ENCODE measurements around the gene PRTN3.
"Not testable (repeated sequence)": the region's sequence is repeated elsewhere in the genome, so short reads cannot be mapped to it uniquely, and the experiment has no call there.

The PRTN3 gene

DNA sequence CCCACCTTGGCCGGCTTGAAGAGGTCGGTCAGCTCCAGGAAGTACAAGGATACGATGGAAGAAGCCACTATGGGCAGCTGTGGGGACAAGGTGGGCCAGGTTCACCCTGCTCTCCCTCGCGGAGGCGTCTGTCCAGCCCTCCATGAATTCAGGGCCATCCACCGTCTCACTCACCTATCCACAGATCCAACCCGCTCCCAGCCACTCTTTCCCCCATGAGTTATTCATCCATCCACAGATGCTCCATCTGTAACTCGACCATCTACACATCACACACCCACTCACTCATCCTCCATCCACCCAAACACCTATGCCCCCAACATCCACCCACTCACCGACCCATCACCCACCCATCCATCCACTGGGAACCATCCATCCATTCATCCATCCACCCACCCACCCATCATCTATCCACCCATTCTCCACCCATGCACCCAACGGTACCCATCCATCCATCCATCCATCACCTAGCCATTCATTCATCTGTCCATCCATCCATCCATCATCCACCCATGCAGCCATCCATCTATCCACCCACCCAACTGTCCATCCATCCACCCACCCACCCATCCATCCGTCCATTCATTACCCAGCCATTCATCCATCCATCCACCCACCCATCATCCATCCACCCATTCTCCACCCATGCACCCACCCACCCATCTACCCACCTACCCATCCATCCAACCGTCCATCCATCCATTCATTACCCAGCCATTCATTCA lies 24.9 kb upstream of the PRTN3 start:
- no peak for DNase-seq (ENCODE audit: low read depth)

DNA sequence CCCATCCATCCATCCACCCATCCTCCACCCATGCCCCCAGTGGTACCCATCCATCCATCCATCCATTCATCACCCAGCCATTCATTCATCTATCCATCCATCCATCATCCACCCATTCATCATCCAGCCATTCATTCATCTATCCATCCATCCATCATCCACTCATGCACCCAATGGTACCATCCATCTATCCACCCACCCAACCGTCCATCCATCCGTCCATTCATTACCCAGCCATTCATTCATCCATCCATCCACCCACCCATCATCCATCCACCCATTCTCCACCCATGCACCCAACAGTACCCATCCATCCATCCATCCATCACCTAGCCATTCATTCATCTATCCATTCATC lies 24.3 kb upstream of the PRTN3 start:
- DNase-seq (ENCODE audit: low read depth): no peak

DNA sequence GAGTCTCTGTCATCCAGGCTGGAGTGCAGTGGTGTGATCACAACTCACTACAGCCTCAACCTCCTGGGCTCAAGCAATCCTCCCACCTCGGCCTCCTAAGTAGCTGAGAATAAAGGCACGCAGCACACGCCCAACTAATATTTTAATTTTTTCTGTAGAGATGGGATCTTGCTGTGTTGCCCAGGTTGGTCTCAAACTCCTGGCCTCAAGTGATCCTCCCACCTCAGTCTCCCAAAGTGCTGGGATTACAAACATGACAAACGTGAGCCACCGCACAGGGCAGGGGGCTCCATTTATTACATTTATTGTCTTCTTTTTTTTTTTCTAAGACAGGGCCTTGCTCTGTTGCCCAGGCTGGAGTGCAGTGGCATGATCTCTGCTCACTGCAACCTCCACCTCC lies 20.6 kb upstream of the PRTN3 start:
- DNase-seq (ENCODE audit: low read depth): not testable (repeated sequence)

DNA sequence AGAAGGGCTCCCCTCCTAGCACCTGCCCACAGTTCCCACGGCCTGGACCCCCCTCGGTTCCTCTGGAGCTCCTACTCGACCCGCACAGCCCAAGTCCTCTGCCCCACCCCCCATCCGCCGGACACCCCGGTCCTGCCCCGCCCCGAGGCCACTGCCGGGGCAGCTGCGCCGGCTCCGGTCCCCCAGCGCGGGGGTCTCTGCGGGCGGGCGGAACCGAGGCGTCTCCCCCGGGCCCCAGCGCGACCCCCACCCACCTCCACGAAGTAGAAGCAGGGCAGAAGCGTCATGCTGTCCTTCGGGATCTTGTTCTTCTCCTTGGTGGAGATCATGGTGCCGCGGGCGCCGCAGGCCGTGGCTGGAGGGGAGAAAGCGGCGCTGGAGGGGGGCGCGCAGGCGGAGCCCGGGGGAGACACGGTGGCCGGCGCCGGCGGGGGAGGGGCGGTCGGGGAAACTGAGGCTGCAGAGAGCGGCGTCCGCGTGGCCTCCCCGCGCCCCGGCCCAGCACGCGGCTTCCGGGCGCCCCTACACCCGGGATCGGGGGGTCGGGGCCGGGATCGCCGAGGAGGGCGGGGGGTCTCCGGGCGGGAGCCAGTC lies 19.5 kb upstream of the PRTN3 start:
- no peak for DNase-seq (ENCODE audit: low read depth)

GRCh38 chr19:821825-822503 lies 18.8 kb upstream of the PRTN3 start, which contains the start of gene PLPPR3:
Gene PLPPR3, minus strand, starts transcription at chr19:821955. Its CDS starts 396 bp downstream, at chr19:821559.
- no peak for DNase-seq (ENCODE audit: low read depth)

- no peak for DNase-seq (ENCODE audit: low read depth)
Measured at GRCh38 chr19:823565-824121, 17.2 kb upstream of the PRTN3 start.

DNA sequence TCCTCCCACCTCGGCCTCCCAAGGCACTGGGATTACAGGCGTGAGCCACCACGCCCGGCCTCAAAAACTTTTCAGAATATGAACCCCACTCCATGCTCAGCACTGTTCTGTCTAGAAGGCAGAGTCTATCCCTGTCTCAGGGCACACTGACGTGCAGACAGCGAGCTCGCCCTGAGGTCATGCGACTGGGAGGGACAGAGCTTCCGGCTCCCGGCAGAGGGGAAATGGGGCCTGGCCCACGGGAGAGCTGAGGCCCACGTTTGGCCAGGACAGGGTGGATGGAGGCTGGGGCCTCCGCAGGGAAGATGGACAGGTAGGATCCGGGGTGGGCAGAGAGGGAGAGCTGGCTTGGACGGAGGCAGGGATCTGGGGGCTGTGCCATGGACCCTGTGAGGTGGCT lies 15.9 kb upstream of the PRTN3 start:
- no peak for DNase-seq (ENCODE audit: low read depth)

DNA sequence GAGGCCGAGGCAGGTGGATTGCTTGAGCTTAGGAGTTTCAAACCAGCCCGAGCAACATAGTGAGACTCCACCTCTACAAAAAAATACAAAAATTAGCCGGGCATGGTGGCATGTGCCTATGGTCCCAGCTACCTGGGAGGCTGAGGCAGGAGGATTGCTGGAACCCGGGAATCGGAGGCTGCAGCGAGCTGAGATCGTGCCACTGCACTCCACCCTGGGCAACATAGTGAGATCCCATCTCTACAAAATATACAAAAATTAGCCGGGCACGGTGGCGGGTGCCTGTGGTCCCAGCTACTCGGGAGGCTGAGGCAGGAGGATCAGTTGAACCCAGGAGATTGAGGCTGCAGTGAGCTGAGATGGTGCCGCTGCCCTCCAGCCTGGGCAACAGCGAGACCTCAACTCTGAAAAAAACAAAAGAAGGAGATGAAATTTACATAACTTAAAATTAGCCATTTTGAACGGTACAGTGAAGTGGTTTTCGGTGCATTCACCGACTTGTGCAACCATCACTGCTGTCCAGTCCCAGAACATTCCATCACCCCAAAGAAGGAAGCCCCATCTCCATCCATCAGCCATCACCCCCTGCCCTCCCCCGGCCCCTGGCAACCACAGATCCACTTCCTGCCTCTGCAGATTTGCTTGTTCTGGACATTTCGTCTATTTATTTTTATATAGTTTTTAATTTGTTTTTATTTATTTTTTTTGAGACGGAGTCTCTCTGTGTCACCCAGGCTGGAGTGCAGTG lies 14.7 kb upstream of the PRTN3 start:
- DNase-seq (ENCODE audit: low read depth): no peak

DNA sequence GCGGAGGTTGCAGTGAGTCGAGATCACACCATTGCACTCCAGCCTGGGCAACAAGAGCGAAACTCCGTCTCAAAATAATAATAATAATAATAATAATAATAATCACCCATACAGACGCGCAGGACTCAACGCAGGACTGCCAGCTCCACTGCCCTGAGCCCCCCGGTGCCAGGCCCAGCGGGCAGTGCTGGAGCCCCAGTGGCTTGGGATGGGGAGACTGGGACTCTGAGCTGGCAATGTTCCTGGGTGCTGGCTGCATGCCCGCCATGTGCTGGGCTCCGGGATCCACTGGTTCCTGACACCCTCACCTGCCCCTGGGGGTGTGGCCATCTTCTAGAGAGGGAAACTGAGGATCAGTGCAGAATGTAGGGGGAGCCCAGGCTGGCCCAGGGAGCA lies 13.5 kb upstream of the PRTN3 start:
- DNase-seq (ENCODE audit: low read depth): no peak

- no peak for DNase-seq (ENCODE audit: low read depth)
Measured at GRCh38 chr19:827710-828321, 13.0 kb upstream of the PRTN3 start, which contains the start of gene AZU1. Gene AZU1, plus strand, starts transcription at chr19:827837. Its CDS starts 10 bp downstream, at chr19:827847.

DNA sequence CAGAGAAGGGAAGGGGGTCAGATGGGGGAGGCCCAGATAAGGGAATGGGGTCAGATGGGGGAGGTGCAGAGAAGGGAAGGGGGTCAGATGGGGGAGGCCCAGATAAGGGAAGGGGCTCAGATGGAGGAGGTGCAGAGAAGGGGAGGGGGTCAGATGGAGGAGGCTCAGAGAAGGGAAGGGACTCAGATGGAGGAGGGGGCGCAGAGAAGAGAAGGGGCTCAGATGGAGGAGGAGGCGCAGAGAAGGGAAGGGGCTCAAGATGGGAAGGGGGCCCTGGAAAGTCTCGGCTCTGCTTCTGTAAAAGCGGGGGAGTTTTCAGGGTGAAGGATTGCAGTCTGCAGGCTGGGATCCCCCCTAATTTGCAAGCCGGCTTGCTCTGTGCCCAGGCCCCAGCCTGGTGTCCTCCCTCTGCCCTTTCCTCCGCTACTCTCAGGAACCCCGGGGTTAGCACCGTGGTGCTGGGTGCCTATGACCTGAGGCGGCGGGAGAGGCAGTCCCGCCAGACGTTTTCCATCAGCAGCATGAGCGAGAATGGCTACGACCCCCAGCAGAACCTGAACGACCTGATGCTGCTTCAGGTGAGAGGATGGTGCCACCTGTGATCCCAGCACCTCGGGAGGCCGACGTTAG lies 11.6 kb upstream of the PRTN3 start:
- DNase-seq (ENCODE audit: low read depth): no peak

- no peak for DNase-seq (ENCODE audit: low read depth)
Measured at GRCh38 chr19:831407-832369, 9.1 kb upstream of the PRTN3 start.

DNA sequence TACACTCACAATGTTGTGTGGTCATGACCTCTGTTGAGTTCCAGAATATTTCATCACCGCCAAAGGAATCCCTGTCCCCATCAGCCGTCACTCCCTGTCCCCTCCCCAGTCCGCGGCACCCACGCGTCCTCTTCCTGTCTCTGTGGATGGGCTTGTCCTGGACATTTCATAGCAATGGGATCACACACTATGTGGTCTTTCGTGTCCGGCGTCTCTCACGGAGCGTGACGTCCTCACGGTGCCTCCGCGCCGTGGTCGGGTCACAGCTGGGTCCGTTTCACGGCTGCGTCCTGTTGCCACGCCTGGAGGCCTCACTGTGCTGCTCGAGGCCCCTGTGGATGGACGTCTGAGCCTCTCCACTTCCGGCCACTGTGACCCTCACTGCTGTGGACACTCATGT lies 6.6 kb upstream of the PRTN3 start:
- DNase-seq (ENCODE audit: low read depth): no peak

GRCh38 chr19:835210-835810 lies 5.5 kb upstream of the PRTN3 start:
- no peak for DNase-seq (ENCODE audit: low read depth)

- DNase-seq (ENCODE audit: low read depth): not testable (repeated sequence)
Measured at GRCh38 chr19:842802-843179, 2.0 kb downstream of the PRTN3 start.

DNA sequence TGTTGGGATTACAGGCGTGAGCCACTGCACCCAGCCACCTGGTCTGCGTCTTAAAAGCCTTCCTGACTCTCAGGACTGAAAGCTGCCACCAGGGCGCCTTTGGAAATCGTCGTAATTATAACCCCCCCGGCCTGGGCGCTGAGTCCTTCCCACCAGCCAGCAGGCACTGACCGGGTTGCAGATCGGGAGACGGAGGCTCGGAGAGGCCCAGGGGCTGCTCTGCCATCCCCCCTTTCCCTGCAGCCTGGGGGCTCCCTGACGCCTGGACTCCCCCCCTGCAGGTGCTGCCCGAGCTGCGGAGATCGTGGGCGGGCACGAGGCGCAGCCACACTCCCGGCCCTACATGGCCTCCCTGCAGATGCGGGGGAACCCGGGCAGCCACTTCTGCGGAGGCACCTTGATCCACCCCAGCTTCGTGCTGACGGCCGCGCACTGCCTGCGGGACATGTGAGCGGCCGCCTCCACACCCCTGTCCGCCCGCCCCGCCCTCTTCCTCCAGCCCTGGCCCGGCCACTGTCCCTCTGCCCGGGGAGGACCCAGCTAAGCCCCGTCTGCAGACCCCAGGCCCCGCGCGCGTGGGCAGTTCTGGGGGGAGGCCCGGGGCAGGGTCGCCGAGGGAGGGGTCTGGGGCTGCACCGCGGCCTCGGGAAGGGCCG lies 2.5 kb downstream of the PRTN3 start:
- DNase-seq (ENCODE audit: low read depth): no peak

GRCh38 chr19:843836-844545 lies 3.2 kb downstream of the PRTN3 start:
- no peak for DNase-seq (ENCODE audit: low read depth)

DNA sequence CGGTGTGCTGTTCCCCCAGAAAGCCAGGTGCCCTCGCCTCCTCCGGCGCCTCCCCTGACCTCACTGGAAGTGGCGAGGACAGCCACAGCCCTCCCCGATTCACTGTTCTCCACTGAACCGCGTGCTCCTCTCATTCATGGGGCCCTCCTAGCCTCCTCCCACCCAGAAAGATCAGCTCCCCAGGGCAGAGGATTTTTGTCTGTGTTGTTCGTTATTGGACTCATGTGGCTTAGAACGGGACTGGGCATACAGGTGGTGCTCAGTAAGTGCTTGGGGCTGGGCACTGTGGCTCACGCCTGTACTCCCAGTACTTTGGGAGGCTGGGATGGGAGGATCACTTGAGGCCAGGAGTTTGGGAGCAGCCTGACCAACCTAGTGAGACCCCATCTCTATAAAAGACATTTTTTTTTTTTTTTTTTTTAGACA lies 3.8 kb downstream of the PRTN3 start:
- no peak for DNase-seq (ENCODE audit: low read depth)
